Fibroblast of villous mesenchyme (primary cell): ENCODE data around the gene PLA2G4C. TPM values are rescaled to one million over a fixed set of nuclear protein-coding genes. Genes with fewer than 3 reads are reported as not detected.

Experiments
- DNase-seq: peaks from one replicate; pipeline ENCODE4 v3.0.0-alpha.2; 2010; ENCODE audit warnings: low read depth
- H3K4me3 ChIP-seq: 2 replicates; pipeline ENCODE4 v1.5.1; 2011; ENCODE audit warnings: low read depth, mild to moderate bottlenecking, low read length
- CTCF ChIP-seq: IDR thresholded peaks from 2 replicates; pipeline ENCODE4 v1.5.1; 2012; ENCODE audit warnings: low read depth, mild to moderate bottlenecking, low read length; ENCODE audit not compliant: insufficient read depth
- total RNA-seq: library from RNA; depleted of rRNA; stranded (reverse); fragments of >200 nt; gene quantifications from 2 replicates; pipeline ENCODE4 v1.2.3, GENCODE V29; 2012

The PLA2G4C gene
- total RNA-seq, 1 donor: 22.5 TPM

- TF ChIP-seq CTCF: no peak
These were observed 37.1 kb upstream of the PLA2G4C start for GRCh38 chr19:48147597-48148175.

GRCh38 chr19:48139053-48139452 is 28.4 kb upstream of the PLA2G4C start:
- no peak for TF ChIP-seq CTCF
- no peak for DNase-seq
- no peak overlapping the region for H3K4me3 ChIP-seq

More at GRCh38 chr19:48147597-48148175, 37.1 kb upstream of the PLA2G4C start:
- DNase-seq: no peak
- no peak overlapping the region for H3K4me3 ChIP-seq

- DNase-seq: no peak
- no peak for TF ChIP-seq CTCF
- no peak overlapping the region for H3K4me3 ChIP-seq
These were observed 26.8 kb upstream of the PLA2G4C start for GRCh38 chr19:48137411-48137810.

- no peak for DNase-seq
- TF ChIP-seq CTCF: no peak
- no peak overlapping the region for H3K4me3 ChIP-seq
These were observed 25.9 kb upstream of the PLA2G4C start for GRCh38 chr19:48136547-48136946.

- no peak for DNase-seq
- TF ChIP-seq CTCF: no peak
- H3K4me3 ChIP-seq: no peak overlapping the region
These were observed 24.8 kb upstream of the PLA2G4C start for GRCh38 chr19:48135411-48135810.

- no peak overlapping the region for H3K4me3 ChIP-seq
- no peak for TF ChIP-seq CTCF
- no peak for DNase-seq
These were observed 22.5 kb upstream of the PLA2G4C start for GRCh38 chr19:48133094-48133493.

- DNase-seq: no peak
- H3K4me3 ChIP-seq: no peak overlapping the region
- no peak for TF ChIP-seq CTCF
These were observed 16.9 kb upstream of the PLA2G4C start for GRCh38 chr19:48127561-48127960.
